Activated naive CD4-positive, alpha-beta T cell treated with anti-CD3 and anti-CD28 coated beads, Interleukin-2, amount 50 U/mL, for 72 hours (primary cell): ENCODE data around the gene HBQ1. TPM values are rescaled to one million over a fixed set of nuclear protein-coding genes. Genes with fewer than 3 reads are reported as not detected.
"Not testable (repeated sequence)": the region's sequence is repeated elsewhere in the genome, so short reads cannot be mapped to it uniquely, and the experiment has no call there.

Source experiments
- ATAC-seq, 2 donors: fragments of 150-1000 bp; cut with Tn5 transposase; 2 replicates each; pipeline ENCODE4 v1.10.0; 2021; ENCODE audit warnings: mild to moderate bottlenecking in 2 of 2, moderate library complexity in 2 of 2
- DNase-seq, 2 donors: peaks; one replicate each; pipeline ENCODE4 v3.0.0; 2021 to 2022; ENCODE audit warnings: low spot score in 2 of 2
- H3K27ac Mint-ChIP-seq, 2 donors: one replicate each; pipeline ENCODE4 v1.8.0; 2022; ENCODE audit warnings: mild to moderate bottlenecking in 2 of 2, mixed read lengths in 2 of 2
- H3K36me3 Mint-ChIP-seq, 2 donors: one replicate each; pipeline ENCODE4 v1.8.0; 2022; ENCODE audit warnings: mixed read lengths in 2 of 2
- H3K9me3 Mint-ChIP-seq, 2 donors: one replicate each; pipeline ENCODE4 v1.8.0; 2022; ENCODE audit warnings: mixed read lengths in 2 of 2
- total RNA-seq, 2 donors: library from RNA; stranded (reverse); gene quantifications; one replicate each; pipeline ENCODE4 v1.2.3, GENCODE V29; 2022

The HBQ1 gene
- total RNA-seq, result 1 to 10 TPM in 1 of 2 donors, not detected in 1; 2.1 TPM

GRCh38 chr16:180101-180675 lies at the start of gene HBQ1:
TSS of gene HBQ1 (plus strand) at chr16:180459. CDS start at chr16:180487, 28 bp downstream.
- Mint-ChIP-seq H3K27ac (no peak within 1 kb of the TSS), H3K36me3 (no peaks in the 10 kb centered on the region), H3K9me3 (no peaks in the 10 kb centered on the region)
- DNase-seq (peak in 1 of 2 donors; percentile 73), ATAC-seq (peak in 1 of 2 donors; percentile 29)

GRCh38 chr16:130533-131173 lies 49.6 kb upstream of the HBQ1 start:
- Mint-ChIP-seq H3K36me3 (no peaks in the 10 kb centered on the region), H3K9me3 (no peaks in the 10 kb centered on the region), H3K27ac (no peak overlapping the region)
- ATAC-seq (no peak), DNase-seq (no peak)

GRCh38 chr16:132120-132519 lies 48.1 kb upstream of the HBQ1 start:
- no peak for ATAC-seq
- Mint-ChIP-seq H3K27ac (no peak overlapping the region), H3K36me3 (peaks cover 0 to 6% of the 10 kb centered on the region in 2 donors), H3K9me3 (no peaks in the 10 kb centered on the region)
- DNase-seq, result no peak

- ATAC-seq, result no peak
- H3K27ac Mint-ChIP-seq, result no peak overlapping the region
- no peaks in the 10 kb centered on the region for H3K9me3 Mint-ChIP-seq
- H3K36me3 Mint-ChIP-seq, result peaks cover 2 to 8% of the 10 kb centered on the region in 2 donors
- DNase-seq, result no peak
Measured at GRCh38 chr16:133716-134115, 46.5 kb upstream of the HBQ1 start.

- peak in 1 of 2 donors; percentile 42 for DNase-seq
- Mint-ChIP-seq H3K9me3 (no peaks in the 10 kb centered on the region), H3K36me3 (peaks cover 5 to 11% of the 10 kb centered on the region in 2 donors), H3K27ac (peak overlapping the region; percentile 96 to 97)
- peak; percentile 2 to 29 for ATAC-seq
Measured at GRCh38 chr16:138049-138417, 42.2 kb upstream of the HBQ1 start.

- Mint-ChIP-seq H3K36me3 (peaks cover 5 to 11% of the 10 kb centered on the region in 2 donors), H3K9me3 (no peaks in the 10 kb centered on the region), H3K27ac (peak overlapping the region in 1 of 2 donors; percentile 69)
- DNase-seq (no peak), ATAC-seq (no peak)
Measured at GRCh38 chr16:140175-140857, 39.9 kb upstream of the HBQ1 start.

GRCh38 chr16:142405-142967 lies 37.8 kb upstream of the HBQ1 start:
- no peaks in the 10 kb centered on the region for H3K9me3 Mint-ChIP-seq
- peaks cover 5% of the 10 kb centered on the region in 2 donors for H3K36me3 Mint-ChIP-seq
- H3K27ac Mint-ChIP-seq, result peak overlapping the region in 1 of 2 donors; percentile 23
- DNase-seq (no peak), ATAC-seq (no peak)

GRCh38 chr16:143047-143446 lies 37.2 kb upstream of the HBQ1 start:
- DNase-seq (no peak), ATAC-seq (no peak)
- H3K36me3 Mint-ChIP-seq, result peaks cover 5% of the 10 kb centered on the region in 2 donors
- H3K9me3 Mint-ChIP-seq, result no peaks in the 10 kb centered on the region
- peak overlapping the region; percentile 23 to 55 for H3K27ac Mint-ChIP-seq

- Mint-ChIP-seq H3K27ac (peak overlapping the region in 1 of 2 donors; percentile 23), H3K9me3 (no peaks in the 10 kb centered on the region), H3K36me3 (peaks cover 5% of the 10 kb centered on the region in 2 donors)
- no peak for ATAC-seq
- DNase-seq, result no peak
Measured at GRCh38 chr16:143456-143855, 36.8 kb upstream of the HBQ1 start.

- H3K27ac Mint-ChIP-seq, result no peak overlapping the region
- H3K9me3 Mint-ChIP-seq, result no peaks in the 10 kb centered on the region
- no peak for DNase-seq
Measured at GRCh38 chr16:144797-145252, 35.4 kb upstream of the HBQ1 start.

GRCh38 chr16:146646-147045 lies 33.6 kb upstream of the HBQ1 start:
- no peak for ATAC-seq
- no peak overlapping the region for H3K27ac Mint-ChIP-seq
- no peak for DNase-seq
- H3K36me3 Mint-ChIP-seq, result no peaks in the 10 kb centered on the region
- H3K9me3 Mint-ChIP-seq, result no peaks in the 10 kb centered on the region

More at GRCh38 chr16:144797-145252, 35.4 kb upstream of the HBQ1 start:
- no peaks in the 10 kb centered on the region for H3K36me3 Mint-ChIP-seq
- ATAC-seq, result no peak

GRCh38 chr16:149024-149660 lies 31.1 kb upstream of the HBQ1 start:
- DNase-seq (no peak), ATAC-seq (no peak)
- Mint-ChIP-seq H3K36me3 (no peaks in the 10 kb centered on the region), H3K9me3 (no peaks in the 10 kb centered on the region), H3K27ac (no peak overlapping the region)

- no peaks in the 10 kb centered on the region for H3K9me3 Mint-ChIP-seq
- ATAC-seq (no peak), DNase-seq (no peak)
- no peaks in the 10 kb centered on the region for H3K36me3 Mint-ChIP-seq
- H3K27ac Mint-ChIP-seq, result no peak within 1 kb of the TSS
Measured at GRCh38 chr16:152141-153128, 27.8 kb upstream of the HBQ1 start, which contains the start of gene HBZ. TSS of gene HBZ (plus strand) at chr16:152644. CDS start at chr16:152910, 266 bp downstream.

- H3K9me3 Mint-ChIP-seq, DNase-seq, ATAC-seq, H3K36me3 Mint-ChIP-seq, H3K27ac Mint-ChIP-seq: not testable (repeated sequence)
Measured at GRCh38 chr16:153129-153521, 27.1 kb upstream of the HBQ1 start.

- H3K36me3 Mint-ChIP-seq, DNase-seq, H3K9me3 Mint-ChIP-seq, H3K27ac Mint-ChIP-seq: not testable (repeated sequence)
- peak; percentile 49 to 65 for ATAC-seq
Measured at GRCh38 chr16:153550-154216, 26.6 kb upstream of the HBQ1 start.
